SU-DHL-6 (cell line): ENCODE results near the gene ARMC9.

ENCODE experiments used
- EZH2phosphoT487 ChIP-seq: fragments of 200-600 bp; sonication (generic), shearing (Covaris generic); conservative IDR thresholded peaks from 2 replicates; pipeline ENCODE4 v1.6.1; 2018; ENCODE audit warnings: mild to moderate bottlenecking, antibody characterized with exemption, low read length, moderate library complexity, mixed read lengths
- TF ChIP-seq, protein P1 (sequence below): fragments of 200-600 bp; sonication (generic); IDR thresholded peaks from one replicate; pipeline ENCODE4 v1.5.1; 2017; ENCODE audit warnings: antibody characterized with exemption, mild to moderate bottlenecking, low read length, moderate library complexity; ENCODE audit not compliant: insufficient read depth, poor library complexity, severe bottlenecking

DNA sequence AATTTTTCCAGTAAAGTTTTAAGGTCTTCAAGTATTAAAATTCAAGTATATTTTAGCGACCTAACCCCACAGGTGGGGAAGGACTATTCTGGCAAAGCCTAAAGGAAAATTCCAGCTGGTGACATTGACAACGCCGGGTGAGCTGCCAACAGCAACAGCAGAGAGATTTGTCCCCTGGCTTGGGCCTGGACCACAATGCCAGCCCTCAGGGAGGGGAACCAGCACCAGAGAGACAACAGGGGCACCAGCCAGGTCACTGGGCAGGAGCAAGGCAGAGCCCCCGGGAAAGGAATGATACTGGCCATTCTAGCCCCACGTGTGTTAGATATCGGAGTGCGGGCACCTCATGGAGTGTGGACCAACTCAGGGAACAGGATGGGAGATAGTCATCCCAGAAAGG lies 95.7 kb downstream of the ARMC9 start:
- TF ChIP-seq, protein P1, sequence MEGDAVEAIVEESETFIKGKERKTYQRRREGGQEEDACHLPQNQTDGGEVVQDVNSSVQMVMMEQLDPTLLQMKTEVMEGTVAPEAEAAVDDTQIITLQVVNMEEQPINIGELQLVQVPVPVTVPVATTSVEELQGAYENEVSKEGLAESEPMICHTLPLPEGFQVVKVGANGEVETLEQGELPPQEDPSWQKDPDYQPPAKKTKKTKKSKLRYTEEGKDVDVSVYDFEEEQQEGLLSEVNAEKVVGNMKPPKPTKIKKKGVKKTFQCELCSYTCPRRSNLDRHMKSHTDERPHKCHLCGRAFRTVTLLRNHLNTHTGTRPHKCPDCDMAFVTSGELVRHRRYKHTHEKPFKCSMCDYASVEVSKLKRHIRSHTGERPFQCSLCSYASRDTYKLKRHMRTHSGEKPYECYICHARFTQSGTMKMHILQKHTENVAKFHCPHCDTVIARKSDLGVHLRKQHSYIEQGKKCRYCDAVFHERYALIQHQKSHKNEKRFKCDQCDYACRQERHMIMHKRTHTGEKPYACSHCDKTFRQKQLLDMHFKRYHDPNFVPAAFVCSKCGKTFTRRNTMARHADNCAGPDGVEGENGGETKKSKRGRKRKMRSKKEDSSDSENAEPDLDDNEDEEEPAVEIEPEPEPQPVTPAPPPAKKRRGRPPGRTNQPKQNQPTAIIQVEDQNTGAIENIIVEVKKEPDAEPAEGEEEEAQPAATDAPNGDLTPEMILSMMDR: no peak
- TF ChIP-seq EZH2phosphoT487: no peak
